Measurements from ENCODE around the gene STKLD1. TPM values are rescaled to one million over a fixed set of nuclear protein-coding genes. Genes with fewer than 3 reads are reported as not detected.

STKLD1 gene
- total RNA-seq, 1 experiment from 2014 or later = 3.4 TPM

DNA sequence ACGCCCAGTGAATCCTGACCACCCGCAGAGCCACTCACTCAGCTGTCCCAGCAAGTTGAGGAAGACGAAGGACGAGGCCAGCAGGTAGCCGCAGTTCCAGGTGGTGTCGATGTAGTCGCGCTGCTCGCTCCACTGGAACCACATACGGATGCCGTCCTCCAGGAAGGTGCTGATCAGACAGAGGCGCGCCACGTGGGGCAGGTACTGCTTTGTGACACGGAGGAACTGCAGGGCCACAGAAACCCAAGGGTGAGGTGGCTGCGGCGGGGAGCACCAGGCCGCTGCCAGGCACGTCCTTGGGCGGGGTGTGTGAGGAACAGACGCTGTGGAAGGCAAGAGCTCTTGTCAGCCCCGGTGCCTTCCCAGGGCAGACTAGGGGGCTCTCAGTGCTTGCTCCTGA, 8.9 kb upstream of the STKLD1 start:
- Mint-ChIP-seq H3K9me3 (ENCODE audit: unreplicated experiment) (no peaks in the 10 kb centered on the region), H3K4me1 (ENCODE audit: low read depth, unreplicated experiment) (peaks cover 24% of the 10 kb centered on the region), H3K36me3 (ENCODE audit: insufficient read depth, unreplicated experiment) (peaks cover 88% of the 10 kb centered on the region), H3K27ac (ENCODE audit: unreplicated experiment) (no peak overlapping the region), H3K4me3 (ENCODE audit: unreplicated experiment) (no peak overlapping the region), H3K27me3 (ENCODE audit: insufficient read depth, unreplicated experiment) (no peaks in the 10 kb centered on the region)
- H3K27me3 ChIP-seq (replicated peaks; ENCODE audit: control insufficient read depth, insufficient read depth, low read length) = no peaks in the 10 kb centered on the region
- TF ChIP-seq, protein P1, sequence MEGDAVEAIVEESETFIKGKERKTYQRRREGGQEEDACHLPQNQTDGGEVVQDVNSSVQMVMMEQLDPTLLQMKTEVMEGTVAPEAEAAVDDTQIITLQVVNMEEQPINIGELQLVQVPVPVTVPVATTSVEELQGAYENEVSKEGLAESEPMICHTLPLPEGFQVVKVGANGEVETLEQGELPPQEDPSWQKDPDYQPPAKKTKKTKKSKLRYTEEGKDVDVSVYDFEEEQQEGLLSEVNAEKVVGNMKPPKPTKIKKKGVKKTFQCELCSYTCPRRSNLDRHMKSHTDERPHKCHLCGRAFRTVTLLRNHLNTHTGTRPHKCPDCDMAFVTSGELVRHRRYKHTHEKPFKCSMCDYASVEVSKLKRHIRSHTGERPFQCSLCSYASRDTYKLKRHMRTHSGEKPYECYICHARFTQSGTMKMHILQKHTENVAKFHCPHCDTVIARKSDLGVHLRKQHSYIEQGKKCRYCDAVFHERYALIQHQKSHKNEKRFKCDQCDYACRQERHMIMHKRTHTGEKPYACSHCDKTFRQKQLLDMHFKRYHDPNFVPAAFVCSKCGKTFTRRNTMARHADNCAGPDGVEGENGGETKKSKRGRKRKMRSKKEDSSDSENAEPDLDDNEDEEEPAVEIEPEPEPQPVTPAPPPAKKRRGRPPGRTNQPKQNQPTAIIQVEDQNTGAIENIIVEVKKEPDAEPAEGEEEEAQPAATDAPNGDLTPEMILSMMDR (IDR thresholded peaks at IDR 0.05; ENCODE audit: insufficient read depth in 1 of 2, low read depth in 1 of 2, low read length in 1 of 2, severe bottlenecking in 1 of 2, unreplicated experiment in 1 of 2) = no peak
- no peaks in the 10 kb centered on the region for H3K9me3 ChIP-seq
- no peaks in the 10 kb centered on the region; the same call in 1 of the 2 replicates for H3K4me1 ChIP-seq
- BruUV-seq (replicated peaks) = no TSS peak
- no peak overlapping the region for H3K4me3 ChIP-seq (ENCODE audit: low read depth, low read length)
- ChIA-PET CTCF (no interaction called here), POLR2A (interaction anchor here (0.6 to 0.8 kb wide), 2 partner anchors 14 to 28 kb away, joined by 3 to 5 read pairs; no protein-coding TSS in a partner anchor)
- intact Hi-C loops (cut with micrococcal nuclease; ENCODE audit: unreplicated experiment) = no loop called here
- H3K36me3 ChIP-seq (ENCODE audit: control insufficient read depth, insufficient read depth, low read length) = peaks cover 13% of the 10 kb centered on the region
- DNase-seq = no peak

DNA sequence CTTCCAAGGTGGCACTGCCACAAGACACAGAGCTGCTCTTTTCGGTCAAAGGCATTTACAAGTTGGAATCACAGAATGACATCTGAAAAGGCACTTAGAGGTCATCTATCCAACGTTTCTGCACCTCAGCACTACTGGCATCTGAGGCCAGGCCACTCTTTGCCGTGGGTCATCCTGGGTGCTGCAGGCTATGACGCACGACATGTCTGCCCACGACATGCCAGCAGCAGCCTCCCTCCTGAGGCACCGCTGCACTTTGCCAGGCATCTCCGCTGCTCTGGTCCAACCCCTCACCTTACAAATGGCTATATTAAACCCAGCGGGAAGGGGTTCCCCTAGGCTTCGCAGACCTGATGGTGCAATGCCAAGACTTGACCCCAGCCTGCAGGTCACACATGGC, 8.4 kb upstream of the STKLD1 start:
- TF ChIP-seq, protein P1 (IDR thresholded peaks at IDR 0.05; ENCODE audit: insufficient read depth in 1 of 2, low read depth in 1 of 2, low read length in 1 of 2, severe bottlenecking in 1 of 2, unreplicated experiment in 1 of 2) = no peak
- BruUV-seq (replicated peaks) = no TSS peak
- peaks cover 24% of the 10 kb centered on the region for H3K4me1 Mint-ChIP-seq (ENCODE audit: low read depth, unreplicated experiment)
- H3K4me3 Mint-ChIP-seq (ENCODE audit: unreplicated experiment) = no peak overlapping the region
- H3K27ac Mint-ChIP-seq (ENCODE audit: unreplicated experiment) = no peak overlapping the region
- intact Hi-C loops (cut with micrococcal nuclease; ENCODE audit: unreplicated experiment) = no loop called here
- POLR2A ChIA-PET = interaction anchor here (0.6 kb wide), 1 partner anchor 27 kb away, joined by 3 read pairs; no protein-coding TSS in a partner anchor
- no peaks in the 10 kb centered on the region for H3K27me3 ChIP-seq (replicated peaks; ENCODE audit: control insufficient read depth, insufficient read depth, low read length)
- H3K36me3 Mint-ChIP-seq (ENCODE audit: insufficient read depth, unreplicated experiment) = peaks cover 88% of the 10 kb centered on the region
- no peaks in the 10 kb centered on the region for H3K9me3 Mint-ChIP-seq (ENCODE audit: unreplicated experiment)
- no peak overlapping the region for H3K4me3 ChIP-seq (ENCODE audit: low read depth, low read length)
- no peaks in the 10 kb centered on the region; the same call in 1 of the 2 replicates for H3K4me1 ChIP-seq
- CTCF ChIA-PET = no interaction called here
- H3K27me3 Mint-ChIP-seq (ENCODE audit: insufficient read depth, unreplicated experiment) = no peaks in the 10 kb centered on the region
- no peaks in the 10 kb centered on the region for H3K9me3 ChIP-seq
- H3K36me3 ChIP-seq (ENCODE audit: control insufficient read depth, insufficient read depth, low read length) = peaks cover 11% of the 10 kb centered on the region
- no peak for DNase-seq

DNA sequence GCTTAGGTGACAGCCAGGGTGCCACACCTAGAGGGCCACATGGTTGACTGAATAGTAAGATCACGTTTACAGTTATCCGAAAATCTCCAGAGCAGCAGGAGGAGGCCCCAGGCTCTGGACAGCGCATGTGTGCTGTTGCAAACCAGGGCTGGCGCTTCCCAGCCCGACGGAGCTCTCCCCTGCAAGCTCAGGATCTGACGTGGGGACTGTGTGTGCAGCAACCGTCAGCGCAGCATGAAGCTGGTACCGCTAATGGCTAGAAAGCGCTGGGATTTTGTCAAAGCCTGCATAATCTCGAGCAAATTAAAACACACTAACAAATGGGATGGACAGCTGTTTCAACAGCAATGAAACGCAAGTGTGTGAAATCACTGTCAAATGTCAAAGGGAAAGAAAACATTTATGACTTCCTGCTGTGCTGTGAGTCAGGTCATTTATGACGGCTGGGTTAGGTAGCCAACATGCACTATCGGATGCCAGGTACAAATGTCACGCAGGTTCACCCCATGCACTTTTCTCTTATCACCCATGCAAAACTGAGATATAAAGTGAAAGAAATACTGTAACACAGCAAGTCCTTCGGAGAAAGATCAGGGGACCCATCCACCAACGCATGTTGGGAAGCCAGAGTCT, 7.8 kb upstream of the STKLD1 start:
- H3K9me3 Mint-ChIP-seq (ENCODE audit: unreplicated experiment) = no peaks in the 10 kb centered on the region
- TF ChIP-seq, protein P1 (IDR thresholded peaks at IDR 0.05; ENCODE audit: insufficient read depth in 1 of 2, low read depth in 1 of 2, low read length in 1 of 2, severe bottlenecking in 1 of 2, unreplicated experiment in 1 of 2) = no peak
- intact Hi-C loops (cut with micrococcal nuclease; ENCODE audit: unreplicated experiment) = no loop called here
- peaks cover 24% of the 10 kb centered on the region for H3K4me1 Mint-ChIP-seq (ENCODE audit: low read depth, unreplicated experiment)
- H3K27me3 Mint-ChIP-seq (ENCODE audit: insufficient read depth, unreplicated experiment) = no peaks in the 10 kb centered on the region
- H3K36me3 Mint-ChIP-seq (ENCODE audit: insufficient read depth, unreplicated experiment) = peaks cover 88% of the 10 kb centered on the region
- POLR2A ChIA-PET = no interaction called here
- no peaks in the 10 kb centered on the region; the same call in 1 of the 2 replicates for H3K4me1 ChIP-seq
- H3K27ac Mint-ChIP-seq (ENCODE audit: unreplicated experiment) = no peak overlapping the region
- DNase-seq = no peak
- H3K36me3 ChIP-seq (ENCODE audit: control insufficient read depth, insufficient read depth, low read length) = peaks cover 12% of the 10 kb centered on the region
- H3K9me3 ChIP-seq = no peaks in the 10 kb centered on the region
- H3K27me3 ChIP-seq (replicated peaks; ENCODE audit: control insufficient read depth, insufficient read depth, low read length) = no peaks in the 10 kb centered on the region
- CTCF ChIA-PET = no interaction called here
- no TSS peak for BruUV-seq (replicated peaks)
- H3K4me3 ChIP-seq (ENCODE audit: low read depth, low read length) = no peak overlapping the region
- no peak overlapping the region for H3K4me3 Mint-ChIP-seq (ENCODE audit: unreplicated experiment)
